Central memory CD8-positive, alpha-beta T cell (primary cell): ENCODE measurements around the gene CCDC78.

Experiments used
- ATAC-seq: fragments of 150-1000 bp; cut with Tn5 transposase; replicated peaks from 2 replicates; pipeline ENCODE4 v1.10.0; 2022; ENCODE audit warnings: mild to moderate bottlenecking, moderate FRiP score, moderate number of reproducible peaks; ENCODE audit not compliant: poor library complexity, severe bottlenecking; ENCODE audit errors: extremely low read depth
- DNase-seq, 2 donors: peaks; one replicate each; pipeline ENCODE4 v3.0.0; 2021; ENCODE audit warnings: low spot score in 2 of 2
- H3K27ac Mint-ChIP-seq: one replicate; pipeline ENCODE4 v1.8.0; 2022; ENCODE audit warnings: low read depth, mild to moderate bottlenecking, moderate library complexity, mixed read lengths
- H3K27me3 Mint-ChIP-seq: one replicate; pipeline ENCODE4 v1.8.0; 2022; ENCODE audit warnings: mixed read lengths
- H3K36me3 Mint-ChIP-seq: one replicate; pipeline ENCODE4 v1.8.0; 2022; ENCODE audit warnings: mild to moderate bottlenecking, moderate library complexity, mixed read lengths; ENCODE audit not compliant: insufficient read depth
- H3K4me1 Mint-ChIP-seq: one replicate; pipeline ENCODE4 v1.8.0; 2022; ENCODE audit warnings: mixed read lengths
- H3K4me3 Mint-ChIP-seq: one replicate; pipeline ENCODE4 v1.8.0; 2022; ENCODE audit warnings: mild to moderate bottlenecking, moderate library complexity, mixed read lengths
- H3K9me3 Mint-ChIP-seq: one replicate; pipeline ENCODE4 v1.8.0; 2022; ENCODE audit warnings: mixed read lengths

The CCDC78 gene

GRCh38 chr16:765488-765865 is 39.2 kb upstream of the CCDC78 start:
- Mint-ChIP-seq H3K27ac (no peak overlapping the region), H3K9me3 (no peaks in the 10 kb centered on the region), H3K27me3 (no peaks in the 10 kb centered on the region), H3K4me1 (no peaks in the 10 kb centered on the region), H3K36me3 (peaks cover 2% of the 10 kb centered on the region), H3K4me3 (no peak overlapping the region)
- no peak for DNase-seq
- no peak for ATAC-seq

GRCh38 chr16:764848-765487 is 38.7 kb upstream of the CCDC78 start:
- DNase-seq: no peak
- Mint-ChIP-seq H3K36me3 (peaks cover 2% of the 10 kb centered on the region), H3K4me3 (no peak overlapping the region), H3K9me3 (no peaks in the 10 kb centered on the region), H3K27me3 (no peaks in the 10 kb centered on the region), H3K27ac (no peak overlapping the region), H3K4me1 (no peaks in the 10 kb centered on the region)
- ATAC-seq: no peak

- Mint-ChIP-seq H3K9me3 (no peaks in the 10 kb centered on the region), H3K4me1 (no peaks in the 10 kb centered on the region), H3K36me3 (peaks cover 2% of the 10 kb centered on the region), H3K4me3 (no peak overlapping the region), H3K27ac (no peak overlapping the region), H3K27me3 (no peaks in the 10 kb centered on the region)
- no peak for DNase-seq
- no peak for ATAC-seq
Measured at GRCh38 chr16:764184-764750, 38.0 kb upstream of the CCDC78 start.

GRCh38 chr16:763369-764183 is 37.3 kb upstream of the CCDC78 start:
- Mint-ChIP-seq H3K36me3 (peaks cover 2% of the 10 kb centered on the region), H3K9me3 (no peaks in the 10 kb centered on the region), H3K4me1 (no peaks in the 10 kb centered on the region), H3K27me3 (no peaks in the 10 kb centered on the region), H3K27ac (no peak overlapping the region), H3K4me3 (no peak overlapping the region)
- DNase-seq (no peak), ATAC-seq (no peak)

- ATAC-seq: no peak
- H3K9me3 Mint-ChIP-seq: no peaks in the 10 kb centered on the region
- peaks cover 3% of the 10 kb centered on the region for H3K27me3 Mint-ChIP-seq
- DNase-seq: no peak
- H3K36me3 Mint-ChIP-seq: peaks cover 2% of the 10 kb centered on the region
- no peak overlapping the region for H3K27ac Mint-ChIP-seq
- H3K4me1 Mint-ChIP-seq: no peaks in the 10 kb centered on the region
- H3K4me3 Mint-ChIP-seq: no peak overlapping the region
Measured at GRCh38 chr16:762595-763268, 36.5 kb upstream of the CCDC78 start.

GRCh38 chr16:761625-762513 is 35.6 kb upstream of the CCDC78 start:
- H3K27me3 Mint-ChIP-seq: peaks cover 9% of the 10 kb centered on the region
- no peak overlapping the region for H3K27ac Mint-ChIP-seq
- H3K9me3 Mint-ChIP-seq: no peaks in the 10 kb centered on the region
- H3K4me3 Mint-ChIP-seq: no peak overlapping the region
- ATAC-seq: no peak
- no peaks in the 10 kb centered on the region for H3K4me1 Mint-ChIP-seq
- no peak for DNase-seq
- H3K36me3 Mint-ChIP-seq: peaks cover 2% of the 10 kb centered on the region

GRCh38 chr16:760545-761343 is 34.5 kb upstream of the CCDC78 start, which contains the start of gene MSLN:
Gene MSLN (plus strand): TSS chr16:760734. CDS start chr16:762681, 1,947 bp downstream.
- no peak within 1 kb of the TSS for H3K4me3 Mint-ChIP-seq
- H3K4me1 Mint-ChIP-seq: no peaks in the 10 kb centered on the region
- DNase-seq (no peak), ATAC-seq (no peak)
- H3K27ac Mint-ChIP-seq: no peak within 1 kb of the TSS
- peaks cover 9% of the 10 kb centered on the region for H3K27me3 Mint-ChIP-seq
- peaks cover 2% of the 10 kb centered on the region for H3K36me3 Mint-ChIP-seq
- H3K9me3 Mint-ChIP-seq: no peaks in the 10 kb centered on the region

- Mint-ChIP-seq H3K9me3 (no peaks in the 10 kb centered on the region), H3K4me1 (no peaks in the 10 kb centered on the region), H3K4me3 (no peak overlapping the region), H3K36me3 (peaks cover 2% of the 10 kb centered on the region), H3K27ac (no peak overlapping the region), H3K27me3 (peaks cover 9% of the 10 kb centered on the region)
- ATAC-seq: no peak
- DNase-seq: no peak
Measured at GRCh38 chr16:760065-760464, 33.8 kb upstream of the CCDC78 start.

- Mint-ChIP-seq H3K27ac (no peak overlapping the region), H3K9me3 (no peaks in the 10 kb centered on the region), H3K4me1 (no peaks in the 10 kb centered on the region), H3K36me3 (peaks cover 2% of the 10 kb centered on the region), H3K4me3 (no peak overlapping the region), H3K27me3 (peaks cover 9% of the 10 kb centered on the region)
- no peak for DNase-seq
- no peak for ATAC-seq
Measured at GRCh38 chr16:759110-759910, 33.1 kb upstream of the CCDC78 start.

GRCh38 chr16:756428-756827 is 30.2 kb upstream of the CCDC78 start:
- Mint-ChIP-seq H3K4me1 (no peaks in the 10 kb centered on the region), H3K4me3 (no peak overlapping the region), H3K9me3 (no peaks in the 10 kb centered on the region), H3K36me3 (no peaks in the 10 kb centered on the region), H3K27me3 (peaks cover 9% of the 10 kb centered on the region), H3K27ac (no peak overlapping the region)
- DNase-seq (no peak), ATAC-seq (no peak)

GRCh38 chr16:754656-755055 is 28.4 kb upstream of the CCDC78 start:
- no peak overlapping the region for H3K27ac Mint-ChIP-seq
- H3K36me3 Mint-ChIP-seq: no peaks in the 10 kb centered on the region
- no peak overlapping the region for H3K4me3 Mint-ChIP-seq
- ATAC-seq (no peak), DNase-seq (no peak)
- no peaks in the 10 kb centered on the region for H3K9me3 Mint-ChIP-seq
- H3K27me3 Mint-ChIP-seq: peaks cover 9% of the 10 kb centered on the region
- H3K4me1 Mint-ChIP-seq: no peaks in the 10 kb centered on the region
